ENCODE results near the gene PARD3.

PARD3 gene

DNA sequence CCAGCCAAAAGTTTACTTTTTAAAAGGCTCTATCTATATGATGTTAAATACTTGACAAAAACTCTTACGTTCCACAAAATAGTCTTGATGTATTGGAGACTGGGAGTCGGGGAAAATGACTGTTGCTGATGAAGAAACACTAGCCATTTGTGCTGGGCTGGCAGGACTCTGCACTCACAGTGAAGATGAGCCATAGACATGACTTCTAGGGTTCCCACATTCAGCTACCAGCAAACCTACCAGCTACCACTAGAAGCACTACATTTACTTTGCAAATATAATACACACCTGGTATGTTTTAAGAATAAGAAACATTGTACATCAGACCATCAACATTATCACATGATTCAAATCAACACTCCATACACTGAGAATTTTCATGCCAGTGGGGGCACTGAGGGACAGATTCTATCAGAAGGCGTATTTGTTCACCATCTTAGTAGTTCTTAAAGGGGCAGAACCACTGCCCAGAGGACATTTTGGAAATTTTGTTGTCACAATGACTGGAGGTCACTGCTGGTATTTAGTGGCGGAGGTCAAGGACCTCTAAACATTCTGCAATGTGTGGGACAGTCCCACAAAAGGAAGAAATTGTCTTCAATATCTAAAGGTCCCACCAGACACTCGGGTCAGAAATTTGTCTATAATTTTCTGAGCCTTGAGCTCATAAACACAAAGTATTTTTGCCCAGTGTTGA is 52.3 kb downstream of the PARD3 start:
- DNase-seq (ENCODE audit: low read depth in 2 of 2), result peak in 1 of 2 donors; percentile 10
- H3K4me3 ChIP-seq (replicated peaks in 1 of 2; ENCODE audit: low read depth in 2 of 2, low read length in 2 of 2), result no peak overlapping the region
- TF ChIP-seq, protein P1, sequence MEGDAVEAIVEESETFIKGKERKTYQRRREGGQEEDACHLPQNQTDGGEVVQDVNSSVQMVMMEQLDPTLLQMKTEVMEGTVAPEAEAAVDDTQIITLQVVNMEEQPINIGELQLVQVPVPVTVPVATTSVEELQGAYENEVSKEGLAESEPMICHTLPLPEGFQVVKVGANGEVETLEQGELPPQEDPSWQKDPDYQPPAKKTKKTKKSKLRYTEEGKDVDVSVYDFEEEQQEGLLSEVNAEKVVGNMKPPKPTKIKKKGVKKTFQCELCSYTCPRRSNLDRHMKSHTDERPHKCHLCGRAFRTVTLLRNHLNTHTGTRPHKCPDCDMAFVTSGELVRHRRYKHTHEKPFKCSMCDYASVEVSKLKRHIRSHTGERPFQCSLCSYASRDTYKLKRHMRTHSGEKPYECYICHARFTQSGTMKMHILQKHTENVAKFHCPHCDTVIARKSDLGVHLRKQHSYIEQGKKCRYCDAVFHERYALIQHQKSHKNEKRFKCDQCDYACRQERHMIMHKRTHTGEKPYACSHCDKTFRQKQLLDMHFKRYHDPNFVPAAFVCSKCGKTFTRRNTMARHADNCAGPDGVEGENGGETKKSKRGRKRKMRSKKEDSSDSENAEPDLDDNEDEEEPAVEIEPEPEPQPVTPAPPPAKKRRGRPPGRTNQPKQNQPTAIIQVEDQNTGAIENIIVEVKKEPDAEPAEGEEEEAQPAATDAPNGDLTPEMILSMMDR (IDR thresholded peaks at IDR 0.05; ENCODE audit: low read depth, low read length), result no peak

DNA sequence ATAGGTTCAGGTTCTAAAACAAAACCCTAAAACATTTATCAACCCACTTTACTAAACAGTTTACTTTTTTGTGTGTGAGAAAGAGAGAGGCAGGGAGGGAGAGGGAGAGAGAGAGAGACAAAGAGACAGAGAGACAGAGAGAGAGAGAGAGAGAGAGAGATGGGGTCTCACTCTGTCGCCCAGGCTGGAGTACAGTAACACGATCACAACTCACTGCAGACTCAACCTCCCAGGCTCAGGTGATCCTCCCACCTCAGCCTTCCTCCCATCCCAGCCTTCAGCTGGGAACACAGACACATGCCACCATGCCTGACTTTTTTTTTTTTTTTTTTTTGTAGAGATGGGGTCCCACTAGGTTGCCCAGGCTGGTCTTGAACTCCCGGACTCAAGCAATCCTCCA is 52.9 kb downstream of the PARD3 start:
- H3K4me3 ChIP-seq (replicated peaks in 1 of 2; ENCODE audit: low read depth in 2 of 2, low read length in 2 of 2), result no peak overlapping the region
- DNase-seq (ENCODE audit: low read depth in 2 of 2), result no peak
- TF ChIP-seq, protein P1 (IDR thresholded peaks at IDR 0.05; ENCODE audit: low read depth, low read length), result no peak

DNA sequence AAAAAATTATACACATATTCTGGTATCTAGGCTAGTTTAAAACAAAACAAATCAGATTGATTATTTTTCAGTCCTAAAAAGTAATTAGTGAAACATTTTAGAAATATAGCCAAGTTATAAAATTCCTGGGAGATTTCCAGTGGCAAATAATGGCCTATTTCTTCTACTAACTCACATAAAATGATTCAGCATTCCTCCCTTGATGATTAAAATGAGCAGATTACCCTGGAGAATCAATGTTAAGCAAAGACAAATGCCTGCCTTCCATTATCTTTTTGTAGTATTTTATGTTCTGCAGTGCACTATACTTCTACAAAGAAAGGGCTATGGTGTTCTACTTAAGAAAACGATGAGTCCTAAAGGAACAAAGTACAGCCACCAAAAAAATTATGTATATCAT is 53.6 kb downstream of the PARD3 start:
- TF ChIP-seq, protein P1 (IDR thresholded peaks at IDR 0.05; ENCODE audit: low read depth, low read length), result no peak
- DNase-seq (ENCODE audit: low read depth in 2 of 2), result peak in 1 of 2 donors; percentile 55
- H3K4me3 ChIP-seq (replicated peaks in 1 of 2; ENCODE audit: low read depth in 2 of 2, low read length in 2 of 2), result no peak overlapping the region

DNA sequence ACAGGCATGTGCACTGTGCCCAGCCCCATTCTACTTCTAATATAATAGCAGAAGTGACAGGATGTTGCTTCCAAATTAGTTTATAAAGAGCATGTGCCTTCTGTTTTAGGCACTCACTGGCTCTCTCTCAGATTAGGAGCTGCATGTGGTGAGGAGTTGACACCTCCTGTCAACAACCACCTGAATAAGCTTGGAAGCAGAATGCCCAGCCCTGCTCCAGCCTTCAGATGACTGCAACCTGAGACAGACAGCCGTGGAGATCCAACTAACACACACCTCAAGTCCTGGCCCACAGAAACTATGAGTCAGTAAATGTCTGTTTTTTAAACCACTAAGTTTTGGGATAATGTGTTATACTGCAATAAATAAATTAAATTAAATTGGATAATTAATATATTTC is 54.5 kb downstream of the PARD3 start:
- TF ChIP-seq, protein P1 (IDR thresholded peaks at IDR 0.05; ENCODE audit: low read depth, low read length), result no peak
- H3K4me3 ChIP-seq (replicated peaks in 1 of 2; ENCODE audit: low read depth in 2 of 2, low read length in 2 of 2), result no peak overlapping the region
- peak in 1 of 2 donors; percentile 31 for DNase-seq (ENCODE audit: low read depth in 2 of 2)

DNA sequence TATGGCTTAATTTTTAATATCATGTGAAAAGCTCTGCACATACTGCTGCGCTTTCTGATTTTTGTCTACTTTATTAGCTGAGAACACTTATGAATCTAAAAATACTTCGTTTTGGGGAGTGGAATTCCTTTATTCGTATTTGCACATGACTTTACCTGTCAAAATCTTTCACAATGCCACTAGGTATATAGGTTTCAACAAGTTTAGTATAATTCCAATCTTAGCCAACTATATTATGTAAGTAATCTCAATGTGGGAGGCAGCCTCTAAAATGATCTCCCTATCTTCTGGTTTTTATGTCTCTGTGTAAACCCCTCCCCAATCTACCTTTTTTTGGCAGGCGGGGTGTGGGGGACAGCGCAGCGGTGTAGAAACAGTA is 55.3 kb downstream of the PARD3 start:
- no peak overlapping the region for H3K4me3 ChIP-seq (replicated peaks in 1 of 2; ENCODE audit: low read depth in 2 of 2, low read length in 2 of 2)
- TF ChIP-seq, protein P1 (IDR thresholded peaks at IDR 0.05; ENCODE audit: low read depth, low read length), result no peak
- no peak for DNase-seq (ENCODE audit: low read depth in 2 of 2)

DNA sequence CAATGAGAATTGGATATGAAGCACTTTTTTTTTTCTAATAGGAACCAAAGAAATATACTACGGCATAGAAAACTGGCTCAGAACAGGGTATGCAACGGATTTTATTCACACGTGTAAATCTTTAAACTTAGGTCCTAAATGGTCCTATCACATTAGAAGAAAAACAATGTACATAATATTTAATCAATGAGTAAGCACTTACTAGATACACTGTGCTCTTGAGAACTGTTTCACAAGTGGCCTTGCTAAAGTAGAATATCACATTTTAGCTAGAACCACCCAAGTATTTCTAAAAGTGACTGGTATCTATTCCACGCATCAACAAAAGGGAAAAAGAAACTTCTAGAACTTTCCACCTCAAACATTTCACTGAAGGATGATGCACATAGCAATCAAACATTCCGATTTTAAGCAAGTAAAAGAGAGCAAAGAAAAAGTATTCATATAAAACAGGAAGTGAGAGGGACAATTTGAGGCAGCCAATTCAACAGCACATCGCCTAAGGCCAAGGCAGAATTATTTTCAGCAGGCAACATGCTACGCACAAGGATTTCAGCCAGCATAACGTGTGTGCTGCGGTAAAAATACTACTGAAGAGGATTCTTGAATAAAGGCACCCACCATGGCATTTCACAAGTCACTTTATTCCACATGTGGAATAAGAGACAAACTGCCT is 55.8 kb downstream of the PARD3 start:
- TF ChIP-seq, protein P1 (IDR thresholded peaks at IDR 0.05; ENCODE audit: low read depth, low read length), result no peak
- DNase-seq (ENCODE audit: low read depth in 2 of 2), result peak in 1 of 2 donors; percentile 36
- H3K4me3 ChIP-seq (replicated peaks in 1 of 2; ENCODE audit: low read depth in 2 of 2, low read length in 2 of 2), result no peak overlapping the region
